ENCODE measurements around the gene YEATS2. TPM values are rescaled to one million over a fixed set of nuclear protein-coding genes. Genes with fewer than 3 reads are reported as not detected.

YEATS2 gene
- total and polyA plus RNA-seq, 3 experiments from 2014 or later: 5.7 to 31.6 (median 30.5) TPM

DNA sequence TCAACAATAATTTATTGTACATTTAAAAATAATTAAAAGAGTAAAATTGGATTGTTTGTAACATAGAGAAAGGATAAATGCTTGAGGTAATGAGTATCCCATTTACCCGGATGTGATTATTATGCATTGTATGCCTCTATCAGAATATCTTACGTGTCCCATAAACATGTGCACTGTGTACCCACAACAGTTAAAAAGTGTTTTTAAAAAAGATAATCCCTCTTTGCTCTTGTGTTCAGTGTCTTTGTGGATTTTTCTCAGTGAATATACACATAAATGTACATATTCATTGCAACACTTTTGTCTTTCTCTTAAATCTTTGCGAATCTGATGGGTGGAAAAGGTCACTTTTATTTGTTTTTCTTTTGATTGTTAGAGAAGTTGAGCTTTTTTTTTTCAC is 20.4 kb downstream of the YEATS2 start:
- Mint-ChIP-seq H3K36me3 (peaks cover 7 to 69% (median 30%) of the 10 kb centered on the region in 3 donors), H3K4me3 (no peak overlapping the region), H3K4me1 (peaks cover 0 to 4% (median 0%) of the 10 kb centered on the region in 3 donors), H3K9me3 (no peaks in the 10 kb centered on the region), H3K27ac (peak overlapping the region in 1 of 8 donors; percentile 28), H3K27me3 (no peaks in the 10 kb centered on the region)
- ChIA-PET POLR2A (no interaction called here), CTCF (no interaction called here)
- DNase-seq: no peak
- H3K4me1 ChIP-seq (ENCODE audit: insufficient read depth, low read length): no peaks in the 10 kb centered on the region
- H3K9me3 ChIP-seq (ENCODE audit: low read length): no peaks in the 10 kb centered on the region
- no peak overlapping the region for H3K27ac ChIP-seq (ENCODE audit: low read depth, low read length)
- H3K27me3 ChIP-seq (ENCODE audit: insufficient read depth, low read length, poor library complexity, severe bottlenecking): no peaks in the 10 kb centered on the region
- no peak overlapping the region for H3K4me3 ChIP-seq (ENCODE audit: low read length)
- H3K36me3 ChIP-seq (ENCODE audit: insufficient read depth, low read length): peaks cover 17% of the 10 kb centered on the region

DNA sequence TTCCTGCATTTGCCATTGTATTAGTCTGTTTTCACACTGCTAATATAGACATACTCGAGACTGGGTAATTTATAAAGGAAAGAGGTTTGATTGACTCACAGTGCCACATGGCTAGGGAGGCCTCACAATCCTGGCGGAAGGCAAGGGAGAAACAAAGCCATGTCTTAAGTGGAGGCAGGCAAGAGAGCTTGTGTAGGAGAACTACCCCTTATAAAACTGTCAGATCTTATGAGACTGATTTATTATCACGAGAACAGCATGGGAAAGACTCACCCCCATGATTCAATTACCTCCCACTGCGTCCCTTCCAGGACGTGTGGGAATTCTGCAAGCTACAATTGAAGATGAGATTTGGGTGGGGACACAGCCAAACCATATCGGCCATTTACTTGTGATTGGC is 27.8 kb downstream of the YEATS2 start:
- no peak overlapping the region for H3K27ac ChIP-seq (ENCODE audit: low read depth, low read length)
- no peaks in the 10 kb centered on the region for H3K9me3 ChIP-seq (ENCODE audit: low read length)
- POLR2A ChIA-PET: no interaction called here
- peaks cover 21% of the 10 kb centered on the region for H3K36me3 ChIP-seq (ENCODE audit: insufficient read depth, low read length)
- Mint-ChIP-seq H3K9me3 (no peaks in the 10 kb centered on the region), H3K4me3 (no peak overlapping the region), H3K36me3 (peaks cover 11 to 83% (median 41%) of the 10 kb centered on the region in 3 donors), H3K4me1 (peaks cover 0 to 4% (median 0%) of the 10 kb centered on the region in 3 donors), H3K27me3 (no peaks in the 10 kb centered on the region), H3K27ac (peak overlapping the region in 2 of 8 donors; percentile 17 to 65)
- no peaks in the 10 kb centered on the region for H3K27me3 ChIP-seq (ENCODE audit: insufficient read depth, low read length, poor library complexity, severe bottlenecking)
- no peak overlapping the region for H3K4me3 ChIP-seq (ENCODE audit: low read length)
- DNase-seq: no peak
- CTCF ChIA-PET: no interaction called here
- H3K4me1 ChIP-seq (ENCODE audit: insufficient read depth, low read length): no peaks in the 10 kb centered on the region

DNA sequence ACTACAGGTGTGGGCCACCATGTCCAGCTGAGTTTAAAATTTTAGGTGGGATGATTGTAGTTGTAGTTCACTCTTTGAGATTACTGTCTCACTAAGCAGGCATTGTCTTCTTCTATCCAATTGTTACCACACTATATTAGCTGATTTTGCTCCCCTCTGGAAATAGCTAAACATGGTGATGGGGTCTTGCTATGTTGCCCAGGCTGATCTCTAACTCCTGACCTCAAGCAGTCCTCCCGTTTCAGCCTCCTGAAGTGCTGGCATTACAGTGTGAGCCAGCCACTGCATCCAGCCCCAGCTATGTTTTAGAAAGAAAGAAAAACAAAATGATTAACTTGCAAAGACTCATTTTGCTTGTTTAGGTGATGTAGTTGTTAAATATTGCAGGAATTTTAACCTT is 30.6 kb downstream of the YEATS2 start:
- Mint-ChIP-seq H3K9me3 (no peaks in the 10 kb centered on the region), H3K27me3 (no peaks in the 10 kb centered on the region), H3K4me1 (peaks cover 0 to 5% (median 0%) of the 10 kb centered on the region in 3 donors), H3K27ac (peak overlapping the region in 1 of 8 donors; percentile 23), H3K4me3 (no peak overlapping the region), H3K36me3 (peaks cover 12 to 76% (median 31%) of the 10 kb centered on the region in 3 donors)
- Histone ChIP-seq H3K4me1 (ENCODE audit: insufficient read depth, low read length) (no peaks in the 10 kb centered on the region), H3K4me3 (ENCODE audit: low read length) (no peak overlapping the region), H3K27me3 (ENCODE audit: insufficient read depth, low read length, poor library complexity, severe bottlenecking) (no peaks in the 10 kb centered on the region), H3K9me3 (ENCODE audit: low read length) (no peaks in the 10 kb centered on the region), H3K36me3 (ENCODE audit: insufficient read depth, low read length) (peaks cover 17% of the 10 kb centered on the region), H3K27ac (ENCODE audit: low read depth, low read length) (no peak overlapping the region)
- ChIA-PET POLR2A (no interaction called here), CTCF (interaction anchor here (1.6 kb wide), 1 partner anchor 39 kb away, joined by 5 read pairs; no protein-coding TSS in a partner anchor)
- no peak for DNase-seq

- no peak overlapping the region for H3K4me3 Mint-ChIP-seq
- no peak overlapping the region for H3K27ac ChIP-seq (ENCODE audit: low read depth, low read length)
- no peaks in the 10 kb centered on the region for H3K9me3 ChIP-seq (ENCODE audit: low read length)
- no peaks in the 10 kb centered on the region for H3K9me3 Mint-ChIP-seq
- no peaks in the 10 kb centered on the region for H3K4me1 ChIP-seq (ENCODE audit: insufficient read depth, low read length)
- peaks cover 9 to 85% (median 36%) of the 10 kb centered on the region in 3 donors for H3K36me3 Mint-ChIP-seq
- DNase-seq: no peak
- no peak overlapping the region for H3K27ac Mint-ChIP-seq
- no peaks in the 10 kb centered on the region for H3K27me3 Mint-ChIP-seq
- H3K4me1 Mint-ChIP-seq: peaks cover 0 to 5% (median 0%) of the 10 kb centered on the region in 3 donors
- peaks cover 23% of the 10 kb centered on the region for H3K36me3 ChIP-seq (ENCODE audit: insufficient read depth, low read length)
- ChIA-PET POLR2A (no interaction called here), CTCF (interaction anchor here (1.1 kb wide), 1 partner anchor 138 kb away, joined by 3 read pairs; no protein-coding TSS in a partner anchor)
- no peaks in the 10 kb centered on the region for H3K27me3 ChIP-seq (ENCODE audit: insufficient read depth, low read length, poor library complexity, severe bottlenecking)
- no peak overlapping the region for H3K4me3 ChIP-seq (ENCODE audit: low read length)
These were observed 32.8 kb downstream of the YEATS2 start for GRCh38 chr3:183730361-183730760.

- POLR2A ChIA-PET: no interaction called here
- Histone ChIP-seq H3K27ac (ENCODE audit: low read depth, low read length) (no peak overlapping the region), H3K4me1 (ENCODE audit: insufficient read depth, low read length) (no peaks in the 10 kb centered on the region), H3K27me3 (ENCODE audit: insufficient read depth, low read length, poor library complexity, severe bottlenecking) (no peaks in the 10 kb centered on the region), H3K36me3 (ENCODE audit: insufficient read depth, low read length) (peaks cover 26% of the 10 kb centered on the region), H3K9me3 (ENCODE audit: low read length) (no peaks in the 10 kb centered on the region), H3K4me3 (ENCODE audit: low read length) (no peak overlapping the region)
- Mint-ChIP-seq H3K4me1 (peaks cover 0 to 5% (median 0%) of the 10 kb centered on the region in 3 donors), H3K27ac (peak overlapping the region in 1 of 8 donors; percentile 52), H3K4me3 (no peak overlapping the region), H3K36me3 (peaks cover 8 to 83% (median 38%) of the 10 kb centered on the region in 3 donors), H3K9me3 (no peaks in the 10 kb centered on the region), H3K27me3 (no peaks in the 10 kb centered on the region)
- no peak for DNase-seq
- CTCF ChIA-PET: no interaction called here
These were observed 34.0 kb downstream of the YEATS2 start for GRCh38 chr3:183731611-183732010.

- Histone ChIP-seq H3K4me1 (ENCODE audit: insufficient read depth, low read length) (no peaks in the 10 kb centered on the region), H3K27ac (ENCODE audit: low read depth, low read length) (no peak overlapping the region), H3K4me3 (ENCODE audit: low read length) (no peak overlapping the region), H3K27me3 (ENCODE audit: insufficient read depth, low read length, poor library complexity, severe bottlenecking) (no peaks in the 10 kb centered on the region), H3K9me3 (ENCODE audit: low read length) (no peaks in the 10 kb centered on the region), H3K36me3 (ENCODE audit: insufficient read depth, low read length) (peaks cover 26% of the 10 kb centered on the region)
- Mint-ChIP-seq H3K4me1 (peaks cover 0 to 5% (median 0%) of the 10 kb centered on the region in 3 donors), H3K4me3 (no peak overlapping the region), H3K27me3 (no peaks in the 10 kb centered on the region), H3K9me3 (no peaks in the 10 kb centered on the region), H3K36me3 (peaks cover 16 to 81% (median 37%) of the 10 kb centered on the region in 3 donors), H3K27ac (no peak overlapping the region)
- ChIA-PET POLR2A (no interaction called here), CTCF (no interaction called here)
- no peak for DNase-seq
These were observed 36.0 kb downstream of the YEATS2 start for GRCh38 chr3:183733553-183733952.

DNA sequence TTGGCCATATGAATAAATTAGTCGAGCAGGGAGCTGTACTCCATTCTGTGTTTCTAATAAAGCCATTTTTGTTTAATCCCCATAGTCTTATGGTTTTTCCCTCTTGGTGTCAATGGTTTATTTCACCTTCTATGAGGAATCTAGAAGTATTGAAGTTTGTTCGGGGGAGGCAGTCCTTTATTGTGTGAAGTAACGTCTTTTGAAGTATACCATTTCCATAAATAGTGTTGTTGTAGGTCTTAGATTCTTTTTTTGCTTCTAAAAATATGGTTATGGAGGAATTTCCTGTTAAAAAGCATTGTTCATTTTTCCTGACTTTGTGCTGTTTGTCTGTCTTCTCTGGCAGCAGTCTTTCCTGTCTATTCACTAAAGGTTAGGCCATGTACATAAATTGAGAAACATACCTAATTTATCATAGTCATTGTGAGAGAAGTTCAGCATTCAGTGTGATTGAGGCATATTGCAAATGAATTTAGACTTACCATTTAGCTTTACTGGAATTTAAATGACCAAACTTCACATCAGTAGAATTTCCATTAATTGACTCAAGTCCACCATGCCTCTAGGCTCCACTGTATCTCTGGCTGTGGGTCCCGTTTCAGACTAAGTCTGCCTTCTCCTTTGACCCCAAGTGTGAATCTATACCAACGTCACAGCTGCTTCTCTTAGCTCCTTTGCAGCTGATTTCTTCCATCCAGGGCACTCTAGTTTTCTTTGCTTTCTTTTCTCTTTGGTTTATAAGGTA is 37.3 kb downstream of the YEATS2 start:
- Histone ChIP-seq H3K4me3 (ENCODE audit: low read length) (no peak overlapping the region), H3K9me3 (ENCODE audit: low read length) (no peaks in the 10 kb centered on the region), H3K4me1 (ENCODE audit: insufficient read depth, low read length) (no peaks in the 10 kb centered on the region), H3K36me3 (ENCODE audit: insufficient read depth, low read length) (peaks cover 23% of the 10 kb centered on the region), H3K27ac (ENCODE audit: low read depth, low read length) (no peak overlapping the region), H3K27me3 (ENCODE audit: insufficient read depth, low read length, poor library complexity, severe bottlenecking) (no peaks in the 10 kb centered on the region)
- no peak for DNase-seq
- peak overlapping the region in 1 of 8 donors; percentile 59 for H3K27ac Mint-ChIP-seq
- no peak overlapping the region for H3K4me3 Mint-ChIP-seq
- H3K4me1 Mint-ChIP-seq: peaks cover 0 to 5% (median 0%) of the 10 kb centered on the region in 3 donors
- POLR2A ChIA-PET: no interaction called here
- CTCF ChIA-PET: no interaction called here
- peaks cover 16 to 71% (median 34%) of the 10 kb centered on the region in 3 donors for H3K36me3 Mint-ChIP-seq
- no peaks in the 10 kb centered on the region for H3K27me3 Mint-ChIP-seq
- H3K9me3 Mint-ChIP-seq: no peaks in the 10 kb centered on the region

GRCh38 chr3:183737116-183737515 is 39.5 kb downstream of the YEATS2 start:
- Mint-ChIP-seq H3K9me3 (no peaks in the 10 kb centered on the region), H3K27me3 (no peaks in the 10 kb centered on the region), H3K27ac (no peak overlapping the region), H3K36me3 (peaks cover 12 to 61% (median 32%) of the 10 kb centered on the region in 3 donors), H3K4me3 (no peak overlapping the region), H3K4me1 (peaks cover 0 to 2% (median 0%) of the 10 kb centered on the region in 3 donors)
- H3K36me3 ChIP-seq (ENCODE audit: insufficient read depth, low read length): peaks cover 18% of the 10 kb centered on the region
- no peak for DNase-seq
- CTCF ChIA-PET: no interaction called here
- no peaks in the 10 kb centered on the region for H3K9me3 ChIP-seq (ENCODE audit: low read length)
- no peak overlapping the region for H3K4me3 ChIP-seq (ENCODE audit: low read length)
- no peak overlapping the region for H3K27ac ChIP-seq (ENCODE audit: low read depth, low read length)
- POLR2A ChIA-PET: no interaction called here
- no peaks in the 10 kb centered on the region for H3K27me3 ChIP-seq (ENCODE audit: insufficient read depth, low read length, poor library complexity, severe bottlenecking)
- H3K4me1 ChIP-seq (ENCODE audit: insufficient read depth, low read length): no peaks in the 10 kb centered on the region

Data from CD8-positive, alpha-beta memory T cell (primary cell).